Uterus (tissue), 4 donors: ENCODE measurements around the gene CDH4. TPM values are rescaled to one million over a fixed set of nuclear protein-coding genes. Genes with fewer than 3 reads are reported as not detected.

Source experiments
- DNase-seq, 2 donors: peaks; one replicate each; pipeline ENCODE4 v3.0.0-alpha.2; 2019 to 2020
- H3K27ac ChIP-seq, 2 donors: fragments of 200-600 bp; sonication (generic); 1 replicate in 1 of 2; 2 replicates in 1 of 2; pipeline ENCODE4 v1.5.1; 2016 to 2018
- H3K27me3 ChIP-seq, 2 donors: fragments of 200-600 bp; sonication (generic); one replicate each; pipeline ENCODE4 v1.5.1; 2018 to 2019; ENCODE audit warnings: control low read depth in 1 of 2
- H3K36me3 ChIP-seq, 2 donors: fragments of 200-600 bp; sonication (generic); one replicate each; pipeline ENCODE4 v1.5.1; 2019; ENCODE audit warnings: control low read depth in 1 of 2
- H3K4me1 ChIP-seq, 2 donors: fragments of 200-600 bp; sonication (generic); one replicate each; pipeline ENCODE4 v1.5.1; 2018 to 2019; ENCODE audit warnings: control low read depth in 1 of 2
- H3K4me3 ChIP-seq, 2 donors: fragments of 200-600 bp; sonication (generic); 1 replicate in 1 of 2; 2 replicates in 1 of 2; pipeline ENCODE4 v1.5.1; 2018 to 2019; ENCODE audit warnings: mild to moderate bottlenecking in 1 of 2
- H3K9me3 ChIP-seq, 2 donors: fragments of 200-600 bp; sonication (generic); one replicate each; pipeline ENCODE4 v1.5.1; 2019; ENCODE audit warnings: control low read depth in 1 of 2
- CTCF ChIP-seq, 4 experiments: fragments of 200-600 bp in 2 of 4; fragments of 450-650 bp in 2 of 4; sonication (generic) in 2 of 4; IDR thresholded peaks; one replicate each; pipeline ENCODE4 v1.5.1; 2016 to 2019; ENCODE audit warnings: antibody characterized with exemption in 4 of 4, mild to moderate bottlenecking in 2 of 4, moderate library complexity in 1 of 4
- POLR2A ChIP-seq, 2 donors: fragments of 450-650 bp; IDR thresholded peaks; one replicate each; pipeline ENCODE4 v1.6.1; 2016; ENCODE audit warnings: antibody characterized with exemption in 2 of 2, mild to moderate bottlenecking in 1 of 2, moderate library complexity in 1 of 2
- intact Hi-C: fragments of 100-400 bp; cut with DNase I; formaldehyde crosslinking; loops from one replicate; pipeline ENCODE4 v1.15.1; 2023; ENCODE audit warnings: low total_unique reads
- total RNA-seq, 4 donors: library from RNA; depleted of rRNA in 3 of 4; stranded (reverse); fragments of >200 nt in 3 of 4; gene quantifications; one replicate each; pipeline versions ENCODE4 v1.1.0 to v1.2.4, GENCODE V29; 2014 to 2023
- donor health status: DM: yes; HTN: yes; CAD: no.

The CDH4 gene
- total RNA-seq, 4 donors from 2014 or later = under 0.01 to 0.55 TPM; not detected in 2

- TF ChIP-seq CTCF (IDR thresholded peaks at IDR 0.05) = no peak
- TF ChIP-seq POLR2A (IDR thresholded peaks at IDR 0.05) = no peak
- intact Hi-C loops = no loop called here
- no peak overlapping the region for H3K27ac ChIP-seq
- no peak overlapping the region for H3K4me3 ChIP-seq
- DNase-seq = no peak
- H3K9me3 ChIP-seq = no peaks in the 10 kb centered on the region
- no peaks in the 10 kb centered on the region for H3K27me3 ChIP-seq
- H3K4me1 ChIP-seq = no peaks in the 10 kb centered on the region
- no peaks in the 10 kb centered on the region for H3K36me3 ChIP-seq
Measured at GRCh38 chr20:61371501-61372136, 119.6 kb downstream of the CDH4 start.

DNA sequence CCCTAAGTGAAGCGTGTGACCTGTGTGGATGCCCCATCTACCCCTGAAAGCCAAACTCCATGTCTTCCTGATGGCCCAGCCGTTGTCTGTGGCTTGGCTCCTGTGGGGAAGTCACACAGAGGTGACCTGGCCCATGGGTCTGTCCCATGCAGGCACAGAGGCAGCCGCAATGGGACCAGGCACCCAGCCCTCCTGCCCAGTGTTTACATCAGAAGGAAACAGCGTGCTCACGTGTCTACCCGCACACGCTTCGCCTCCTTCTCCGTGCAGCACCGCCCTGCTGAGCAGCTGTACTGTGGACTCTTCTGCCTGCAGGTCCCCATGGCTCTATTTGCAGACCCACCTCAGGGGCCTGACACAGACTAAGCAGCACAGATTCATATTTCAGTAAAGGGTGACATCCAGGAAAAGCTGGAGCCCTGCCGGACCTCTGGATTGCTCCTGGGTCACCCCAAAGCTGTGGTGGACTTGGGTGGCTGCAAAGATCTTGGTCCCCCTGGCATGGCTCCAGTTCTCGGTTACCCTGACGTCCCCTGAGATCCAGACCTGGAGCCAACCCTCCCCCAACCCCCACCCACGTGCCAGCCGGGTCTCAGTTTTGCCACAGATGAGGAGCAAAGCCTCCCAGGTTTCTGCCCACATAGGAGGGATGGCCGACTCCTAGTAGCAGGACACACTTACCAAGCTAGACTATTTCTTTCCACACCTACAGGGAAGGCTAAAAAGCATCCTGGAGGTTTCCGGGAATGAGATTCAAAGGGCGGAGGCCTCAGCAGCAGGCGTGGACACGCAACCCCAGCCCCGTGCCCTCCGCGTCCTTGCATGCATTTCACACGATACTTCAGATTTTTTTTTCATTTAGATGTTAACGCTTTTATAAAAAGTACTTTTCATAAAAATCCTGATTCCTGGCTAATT is 120.3 kb downstream of the CDH4 start:
- H3K36me3 ChIP-seq = no peaks in the 10 kb centered on the region
- H3K27me3 ChIP-seq = no peaks in the 10 kb centered on the region
- no peak overlapping the region for H3K27ac ChIP-seq
- DNase-seq = no peak
- H3K4me3 ChIP-seq = no peak overlapping the region
- no peaks in the 10 kb centered on the region for H3K9me3 ChIP-seq
- TF ChIP-seq CTCF (IDR thresholded peaks at IDR 0.05) = no peak
- intact Hi-C loops = no loop called here
- H3K4me1 ChIP-seq = no peaks in the 10 kb centered on the region

DNA sequence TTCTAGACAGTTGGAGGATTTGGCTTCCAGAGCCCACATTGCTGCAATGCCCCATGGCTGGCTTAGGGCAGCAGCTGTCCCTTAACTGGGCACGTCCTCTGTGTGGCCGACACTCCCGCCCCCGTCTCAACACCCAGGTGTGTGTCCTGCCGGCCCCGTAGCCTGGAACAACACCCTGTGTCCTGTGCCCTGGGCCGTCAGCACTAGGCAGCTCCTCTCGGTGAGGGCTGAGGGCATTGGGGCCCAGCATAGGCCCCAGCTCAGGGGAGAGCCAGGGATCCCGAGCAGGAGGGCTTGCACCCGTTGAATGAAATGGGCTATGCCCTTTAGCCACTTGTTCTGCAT is 121.0 kb downstream of the CDH4 start:
- Histone ChIP-seq H3K4me3 (no peak overlapping the region), H3K27ac (no peak overlapping the region), H3K4me1 (no peaks in the 10 kb centered on the region), H3K27me3 (no peaks in the 10 kb centered on the region), H3K36me3 (no peaks in the 10 kb centered on the region), H3K9me3 (no peaks in the 10 kb centered on the region)
- TF ChIP-seq POLR2A (IDR thresholded peaks at IDR 0.05) = no peak
- TF ChIP-seq CTCF (IDR thresholded peaks at IDR 0.05) = no peak
- no peak for DNase-seq
- intact Hi-C loops = no loop called here

GRCh38 chr20:61373956-61374545 is 122.0 kb downstream of the CDH4 start:
- TF ChIP-seq CTCF (IDR thresholded peaks at IDR 0.05) = no peak
- TF ChIP-seq POLR2A (IDR thresholded peaks at IDR 0.05) = no peak
- H3K27ac ChIP-seq = no peak overlapping the region
- H3K36me3 ChIP-seq = no peaks in the 10 kb centered on the region
- no peaks in the 10 kb centered on the region for H3K4me1 ChIP-seq
- H3K4me3 ChIP-seq = no peak overlapping the region
- no peaks in the 10 kb centered on the region for H3K9me3 ChIP-seq
- no peak for DNase-seq
- intact Hi-C loops = no loop called here
- no peaks in the 10 kb centered on the region for H3K27me3 ChIP-seq
